ENCODE measurements around the gene KCNC2.

- TF ChIP-seq CTCF (IDR thresholded peaks at IDR 0.05) (no peak), POLR2AphosphoS5 (IDR thresholded peaks at IDR 0.05) (no peak)
Observed at GRCh38 chr12:75042125-75042524, 167.5 kb downstream of the KCNC2 start.

Measured in prostate gland (tissue), 2 donors.